ENCODE results near the gene EFEMP2. TPM values are rescaled to one million over a fixed set of nuclear protein-coding genes. Genes with fewer than 3 reads are reported as not detected.

EFEMP2 gene
- total RNA-seq, 6 experiments from 2014 or later: 5.1 to 13.9 (median 7.8) TPM

- intact Hi-C loops (cut with DNase I): no loop called here
- Histone ChIP-seq H3K36me3 (no peaks in the 10 kb centered on the region), H3K9me3 (no peaks in the 10 kb centered on the region), H3K27ac (peak overlapping the region; percentile 52 to 88 (median 69)), H3K4me1 (peaks cover 0 to 9% (median 0%) of the 10 kb centered on the region in 4 donors), H3K4me3 (peak overlapping the region; percentile 27 to 55 (median 45)), H3K27me3 (no peaks in the 10 kb centered on the region)
- WGBS (ENCODE audit: insufficient coverage, low coverage, low lambda C conversion rate, missing lambda C conversion rate): 83% methylated on average over 2 of the region's 26 CpGs
- DNase-seq: peak in 1 of 3 donors; percentile 56
- TF ChIP-seq POLR2A (IDR thresholded peaks at IDR 0.05): no peak
- TF ChIP-seq, protein P1, sequence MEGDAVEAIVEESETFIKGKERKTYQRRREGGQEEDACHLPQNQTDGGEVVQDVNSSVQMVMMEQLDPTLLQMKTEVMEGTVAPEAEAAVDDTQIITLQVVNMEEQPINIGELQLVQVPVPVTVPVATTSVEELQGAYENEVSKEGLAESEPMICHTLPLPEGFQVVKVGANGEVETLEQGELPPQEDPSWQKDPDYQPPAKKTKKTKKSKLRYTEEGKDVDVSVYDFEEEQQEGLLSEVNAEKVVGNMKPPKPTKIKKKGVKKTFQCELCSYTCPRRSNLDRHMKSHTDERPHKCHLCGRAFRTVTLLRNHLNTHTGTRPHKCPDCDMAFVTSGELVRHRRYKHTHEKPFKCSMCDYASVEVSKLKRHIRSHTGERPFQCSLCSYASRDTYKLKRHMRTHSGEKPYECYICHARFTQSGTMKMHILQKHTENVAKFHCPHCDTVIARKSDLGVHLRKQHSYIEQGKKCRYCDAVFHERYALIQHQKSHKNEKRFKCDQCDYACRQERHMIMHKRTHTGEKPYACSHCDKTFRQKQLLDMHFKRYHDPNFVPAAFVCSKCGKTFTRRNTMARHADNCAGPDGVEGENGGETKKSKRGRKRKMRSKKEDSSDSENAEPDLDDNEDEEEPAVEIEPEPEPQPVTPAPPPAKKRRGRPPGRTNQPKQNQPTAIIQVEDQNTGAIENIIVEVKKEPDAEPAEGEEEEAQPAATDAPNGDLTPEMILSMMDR (IDR thresholded peaks at IDR 0.05): no peak
- peak in 1 of 4 donors; percentile 10 for ATAC-seq
Observed at GRCh38 chr11:65871811-65872548, 620 bp downstream of the EFEMP2 start.

DNA sequence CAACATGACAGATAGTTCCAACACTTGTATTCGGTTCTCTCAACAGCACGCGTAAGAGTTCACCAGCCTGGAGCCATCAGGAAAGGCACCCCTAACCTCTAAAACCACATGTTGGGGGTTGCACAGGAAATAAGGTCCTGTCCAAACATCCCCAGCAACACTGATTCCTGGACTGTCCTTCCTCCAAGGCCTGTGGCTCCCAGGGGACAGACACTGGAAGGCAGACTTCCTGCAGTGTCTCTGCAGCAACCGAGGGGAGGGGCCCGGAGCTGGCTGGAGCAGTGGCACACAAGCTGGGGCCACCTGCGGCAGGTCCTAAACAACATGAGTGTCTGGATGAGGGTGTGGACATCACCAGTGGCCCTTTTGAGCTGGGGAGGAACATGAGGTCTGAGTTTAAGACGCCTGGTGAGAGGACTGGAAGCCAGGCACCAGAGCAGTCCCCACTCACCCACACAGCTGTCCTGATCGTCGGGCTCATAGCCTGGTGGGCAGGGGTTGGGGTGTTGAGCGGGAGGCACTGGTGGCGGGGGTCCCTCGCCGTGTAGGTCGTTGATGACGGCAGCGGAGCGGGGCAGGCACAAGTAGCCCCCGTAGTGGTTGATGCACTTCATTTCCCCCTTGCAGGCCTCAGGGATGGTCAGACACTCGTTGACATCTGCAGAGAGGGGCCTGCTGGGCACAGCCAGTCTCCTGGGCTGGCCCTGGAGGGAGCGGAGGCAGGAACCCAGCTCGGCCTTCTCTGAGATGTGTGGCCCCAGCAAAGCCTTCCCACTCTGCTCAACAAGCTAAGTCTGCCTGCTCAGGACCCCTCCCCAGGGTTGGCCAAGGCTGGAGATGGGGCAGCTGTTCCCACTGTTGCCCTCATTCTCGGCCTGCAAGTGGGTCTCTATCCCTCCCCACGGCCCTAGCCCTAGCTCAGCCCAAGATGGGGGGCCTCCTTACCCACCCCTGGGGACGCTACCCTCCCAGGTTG, 1.6 kb downstream of the EFEMP2 start:
- Histone ChIP-seq H3K4me3 (no peak overlapping the region), H3K4me1 (peaks cover 0 to 9% (median 0%) of the 10 kb centered on the region in 4 donors), H3K27ac (peak overlapping the region; percentile 52 to 88 (median 69)), H3K36me3 (peaks cover 0 to 3% (median 1%) of the 10 kb centered on the region in 4 donors), H3K9me3 (no peaks in the 10 kb centered on the region), H3K27me3 (no peaks in the 10 kb centered on the region)
- ATAC-seq: peak in 1 of 4 donors; percentile 3
- 55% methylated on average over 7 of the region's 24 CpGs for WGBS (ENCODE audit: insufficient coverage, low coverage, low lambda C conversion rate, missing lambda C conversion rate)
- TF ChIP-seq, protein P1 (IDR thresholded peaks at IDR 0.05): no peak
- TF ChIP-seq POLR2A (IDR thresholded peaks at IDR 0.05): no peak
- peak in 1 of 3 donors; percentile 52 for DNase-seq
- intact Hi-C loops (cut with DNase I): no loop called here

GRCh38 chr11:65870307-65870658, 2.3 kb downstream of the EFEMP2 start:
- ATAC-seq (no peak), DNase-seq (peak in 1 of 3 donors; percentile 52)
- no peaks in the 10 kb centered on the region for H3K27me3 ChIP-seq
- peaks cover 0 to 9% (median 0%) of the 10 kb centered on the region in 4 donors for H3K4me1 ChIP-seq
- H3K27ac ChIP-seq: no peak overlapping the region
- intact Hi-C loops (cut with DNase I): no loop called here
- WGBS (ENCODE audit: insufficient coverage, low coverage, low lambda C conversion rate, missing lambda C conversion rate): no CpG with 5 or more reads among the region's 11 CpGs
- TF ChIP-seq POLR2A (IDR thresholded peaks at IDR 0.05): no peak
- TF ChIP-seq, protein P1 (IDR thresholded peaks at IDR 0.05): no peak
- no peaks in the 10 kb centered on the region for H3K9me3 ChIP-seq
- H3K4me3 ChIP-seq: no peak overlapping the region
- H3K36me3 ChIP-seq: peaks cover 0 to 4% (median 2%) of the 10 kb centered on the region in 4 donors

DNA sequence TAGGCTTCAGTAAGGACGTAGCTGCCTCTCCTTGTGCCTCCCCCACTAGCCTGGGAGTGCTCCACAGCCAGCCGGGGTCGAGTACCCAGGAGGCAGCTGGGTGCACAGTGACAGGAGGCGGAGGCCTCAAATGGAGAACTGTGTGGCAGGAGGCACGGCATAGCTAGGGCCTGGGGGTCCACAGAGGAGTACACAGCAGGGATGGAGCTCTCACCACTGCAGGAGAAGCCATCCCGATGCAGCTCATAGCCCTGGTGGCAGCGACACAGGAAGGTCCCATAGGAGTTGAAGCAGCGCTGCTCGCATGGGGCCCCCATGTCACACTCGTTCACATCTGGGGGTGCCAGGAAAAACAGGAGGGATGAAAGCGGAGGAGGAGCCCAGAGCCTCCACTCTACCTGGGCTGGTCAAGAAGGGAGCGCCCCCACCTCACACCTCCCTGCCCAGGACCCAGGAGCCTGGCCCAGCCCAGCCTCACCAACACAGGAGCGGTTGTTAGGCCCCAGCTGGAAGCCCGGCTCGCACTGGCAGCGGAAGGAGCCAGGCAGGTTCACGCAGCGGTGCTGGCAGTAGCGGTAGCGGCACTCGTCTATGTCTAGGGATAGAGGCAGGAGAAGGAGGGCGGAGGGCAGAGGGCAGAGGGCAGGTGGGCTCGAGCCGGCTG, 2.8 kb downstream of the EFEMP2 start:
- Histone ChIP-seq H3K27ac (no peak overlapping the region), H3K4me3 (no peak overlapping the region), H3K27me3 (no peaks in the 10 kb centered on the region), H3K9me3 (no peaks in the 10 kb centered on the region), H3K4me1 (peaks cover 0 to 9% (median 0%) of the 10 kb centered on the region in 4 donors), H3K36me3 (peaks cover 0 to 9% (median 5%) of the 10 kb centered on the region in 4 donors)
- ATAC-seq (no peak), DNase-seq (peak in 1 of 3 donors; percentile 53)
- intact Hi-C loops (cut with DNase I): no loop called here
- WGBS (ENCODE audit: insufficient coverage, low coverage, low lambda C conversion rate, missing lambda C conversion rate): 47% methylated on average over 3 of the region's 24 CpGs
- TF ChIP-seq POLR2A (IDR thresholded peaks at IDR 0.05): no peak
- TF ChIP-seq, protein P1 (IDR thresholded peaks at IDR 0.05): no peak
